ENCODE measurements around the gene ADAMTSL3.

GRCh38 chr15:83747050-83747717 is 93.3 kb downstream of the ADAMTSL3 start:
- TF ChIP-seq, protein P1, sequence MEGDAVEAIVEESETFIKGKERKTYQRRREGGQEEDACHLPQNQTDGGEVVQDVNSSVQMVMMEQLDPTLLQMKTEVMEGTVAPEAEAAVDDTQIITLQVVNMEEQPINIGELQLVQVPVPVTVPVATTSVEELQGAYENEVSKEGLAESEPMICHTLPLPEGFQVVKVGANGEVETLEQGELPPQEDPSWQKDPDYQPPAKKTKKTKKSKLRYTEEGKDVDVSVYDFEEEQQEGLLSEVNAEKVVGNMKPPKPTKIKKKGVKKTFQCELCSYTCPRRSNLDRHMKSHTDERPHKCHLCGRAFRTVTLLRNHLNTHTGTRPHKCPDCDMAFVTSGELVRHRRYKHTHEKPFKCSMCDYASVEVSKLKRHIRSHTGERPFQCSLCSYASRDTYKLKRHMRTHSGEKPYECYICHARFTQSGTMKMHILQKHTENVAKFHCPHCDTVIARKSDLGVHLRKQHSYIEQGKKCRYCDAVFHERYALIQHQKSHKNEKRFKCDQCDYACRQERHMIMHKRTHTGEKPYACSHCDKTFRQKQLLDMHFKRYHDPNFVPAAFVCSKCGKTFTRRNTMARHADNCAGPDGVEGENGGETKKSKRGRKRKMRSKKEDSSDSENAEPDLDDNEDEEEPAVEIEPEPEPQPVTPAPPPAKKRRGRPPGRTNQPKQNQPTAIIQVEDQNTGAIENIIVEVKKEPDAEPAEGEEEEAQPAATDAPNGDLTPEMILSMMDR (IDR thresholded peaks at IDR 0.05), result no peak
- TF ChIP-seq ZFX (IDR thresholded peaks at IDR 0.05; ENCODE audit: borderline replicate concordance), result no peak
